ENCODE measurements around the gene TASP1. TPM values are rescaled to one million over a fixed set of nuclear protein-coding genes. Genes with fewer than 3 reads are reported as not detected.

TASP1 gene
- total RNA-seq, 1 donor from 2014 or later: 14.3 TPM

GRCh38 chr20:13478366-13478765, 160.4 kb downstream of the TASP1 start:
- no peak for TF ChIP-seq CTCF (IDR thresholded peaks at IDR 0.05)
- Histone ChIP-seq H3K4me1 (no peaks in the 10 kb centered on the region), H3K4me3 (no peak overlapping the region), H3K36me3 (peaks cover 11% of the 10 kb centered on the region), H3K9me3 (no peaks in the 10 kb centered on the region), H3K27ac (no peak overlapping the region), H3K27me3 (ENCODE audit: low read depth) (no peaks in the 10 kb centered on the region)
- DNase-seq (no peak), ATAC-seq (no peak)
- intact Hi-C loops (cut with DNase I): no loop called here

- ATAC-seq: no peak
- no peaks in the 10 kb centered on the region for H3K27me3 ChIP-seq (ENCODE audit: low read depth)
- peaks cover under 1% of the 10 kb centered on the region for H3K9me3 ChIP-seq
- no peak for TF ChIP-seq CTCF (IDR thresholded peaks at IDR 0.05)
- H3K4me1 ChIP-seq: no peaks in the 10 kb centered on the region
- H3K4me3 ChIP-seq: no peak overlapping the region
- H3K27ac ChIP-seq: no peak overlapping the region
- no peaks in the 10 kb centered on the region for H3K36me3 ChIP-seq
- no peak for DNase-seq
- intact Hi-C loops (cut with DNase I): no loop called here
Observed at GRCh38 chr20:13474467-13474866, 164.3 kb downstream of the TASP1 start.

GRCh38 chr20:13469262-13469661, 169.5 kb downstream of the TASP1 start:
- Histone ChIP-seq H3K36me3 (no peaks in the 10 kb centered on the region), H3K27ac (no peak overlapping the region), H3K27me3 (ENCODE audit: low read depth) (no peaks in the 10 kb centered on the region), H3K9me3 (peaks cover 5% of the 10 kb centered on the region), H3K4me3 (no peak overlapping the region), H3K4me1 (no peaks in the 10 kb centered on the region)
- intact Hi-C loops (cut with DNase I): no loop called here
- DNase-seq: no peak
- TF ChIP-seq CTCF (IDR thresholded peaks at IDR 0.05): no peak
- no peak for ATAC-seq

- no peaks in the 10 kb centered on the region for H3K36me3 ChIP-seq
- no peak overlapping the region for H3K27ac ChIP-seq
- H3K4me1 ChIP-seq: no peaks in the 10 kb centered on the region
- no peak overlapping the region for H3K4me3 ChIP-seq
- TF ChIP-seq CTCF (IDR thresholded peaks at IDR 0.05): no peak
- H3K27me3 ChIP-seq (ENCODE audit: low read depth): no peaks in the 10 kb centered on the region
- peaks cover 5% of the 10 kb centered on the region for H3K9me3 ChIP-seq
- intact Hi-C loops (cut with DNase I): no loop called here
- DNase-seq (no peak), ATAC-seq (no peak)
Observed at GRCh38 chr20:13468166-13468565, 170.6 kb downstream of the TASP1 start.

- intact Hi-C loops (cut with DNase I): no loop called here
- no peak overlapping the region for H3K4me3 ChIP-seq
- no peaks in the 10 kb centered on the region for H3K27me3 ChIP-seq (ENCODE audit: low read depth)
- no peaks in the 10 kb centered on the region for H3K36me3 ChIP-seq
- ATAC-seq: no peak
- TF ChIP-seq CTCF (IDR thresholded peaks at IDR 0.05): no peak
- DNase-seq: no peak
- H3K9me3 ChIP-seq: peaks cover 5% of the 10 kb centered on the region
- no peaks in the 10 kb centered on the region for H3K4me1 ChIP-seq
- H3K27ac ChIP-seq: no peak overlapping the region
Observed at GRCh38 chr20:13464702-13465101, 174.0 kb downstream of the TASP1 start.

Measured in lower lobe of right lung (tissue), 2 donors.